HepG2 (cell line): ENCODE results near the gene ARHGAP4. TPM values are rescaled to one million over a fixed set of nuclear protein-coding genes. Genes with fewer than 3 reads are reported as not detected.

ENCODE experiments used
- BCLAF1 ChIP-seq: fragments of 450-650 bp; IDR thresholded peaks from 2 replicates; pipeline ENCODE4 v1.6.1; 2017; ENCODE audit warnings: mild to moderate bottlenecking
- CREBL2 ChIP-seq: sonication (generic); formaldehyde crosslinking; IDR thresholded peaks from 2 replicates; pipeline ENCODE4 v1.8.1; 2023; ENCODE audit warnings: missing genetic modification reagents, mild to moderate bottlenecking, borderline replicate concordance
- CSRNP1 ChIP-seq: sonication (generic); formaldehyde crosslinking; IDR thresholded peaks from 2 replicates; pipeline ENCODE4 v1.8.1; 2023; ENCODE audit warnings: mild to moderate bottlenecking, missing genetic modification reagents
- ELF4 ChIP-seq: sonication (generic); formaldehyde crosslinking; IDR thresholded peaks from 2 replicates; pipeline ENCODE4 v1.5.0; 2020; ENCODE audit warnings: missing genetic modification reagents, mild to moderate bottlenecking, moderate library complexity, borderline replicate concordance
- KDM4B ChIP-seq: sonication (generic); formaldehyde crosslinking; IDR thresholded peaks from 2 replicates; pipeline ENCODE4 v1.4.0; 2020; ENCODE audit warnings: missing genetic modification reagents
- MTA3 ChIP-seq: sonication (generic); formaldehyde crosslinking; IDR thresholded peaks from 2 replicates; pipeline ENCODE4 v1.4.0; 2020; ENCODE audit warnings: missing genetic modification reagents
- NFYC ChIP-seq: IDR thresholded peaks from 2 replicates; pipeline ENCODE4 v1.6.1; 2016; ENCODE audit warnings: missing genetic modification reagents, missing compliant biosample characterization
- PRMT3 ChIP-seq: sonication (generic); formaldehyde crosslinking; IDR thresholded peaks from 2 replicates; pipeline ENCODE4 v1.8.1; 2022; ENCODE audit warnings: low read depth, mild to moderate bottlenecking, moderate library complexity, missing genetic modification reagents, borderline replicate concordance
- RORA ChIP-seq: sonication (generic); formaldehyde crosslinking; IDR thresholded peaks from 2 replicates; pipeline ENCODE4 v1.5.0; 2020; ENCODE audit warnings: mild to moderate bottlenecking, missing genetic modification reagents, moderate library complexity
- TEF ChIP-seq: sonication (generic); formaldehyde crosslinking; IDR thresholded peaks from 2 replicates; pipeline ENCODE4 v1.5.0; 2020; ENCODE audit warnings: missing genetic modification reagents
- TMF1 ChIP-seq: sonication (generic); formaldehyde crosslinking; IDR thresholded peaks from 2 replicates; pipeline ENCODE4 v1.8.1; 2022; ENCODE audit warnings: low read depth, missing genetic modification reagents
- ZHX1 ChIP-seq: sonication (generic); formaldehyde crosslinking; IDR thresholded peaks from 2 replicates; pipeline ENCODE4 v1.8.1; 2022; ENCODE audit warnings: low read depth, mild to moderate bottlenecking, missing genetic modification reagents
- ZNF280B ChIP-seq: sonication (generic); formaldehyde crosslinking; IDR thresholded peaks from 2 replicates; pipeline ENCODE4 v1.5.0; 2020; ENCODE audit warnings: missing genetic modification reagents, mild to moderate bottlenecking, borderline replicate concordance
- ZNF567 ChIP-seq: sonication (generic); formaldehyde crosslinking; IDR thresholded peaks from 2 replicates; pipeline ENCODE4 v1.8.1; 2023; ENCODE audit warnings: mild to moderate bottlenecking, missing genetic modification reagents, borderline replicate concordance
- ZNF569 ChIP-seq: sonication (generic); formaldehyde crosslinking; IDR thresholded peaks from 2 replicates; pipeline ENCODE4 v1.5.0; 2020; ENCODE audit warnings: mild to moderate bottlenecking, missing genetic modification reagents, moderate library complexity, borderline replicate concordance
- ZSCAN29 ChIP-seq: sonication (generic); formaldehyde crosslinking; conservative IDR thresholded peaks from 2 replicates; pipeline ENCODE4 v1.4.0; 2020; ENCODE audit warnings: mild to moderate bottlenecking, missing genetic modification reagents
- polyA plus RNA-seq, 8 experiments: library from polyadenylated mRNA; depleted of rRNA in 3 of 8; stranded (reverse) in 7 of 8; unstranded in 1 of 8; fragments of >200 nt; fragmentation: Illumina TruSeq in 4 of 8; extraction: Trizol in 4 of 8; gene quantifications; 2 replicates each; pipeline versions ENCODE4 v1.2.1 to v1.2.3, GENCODE V29; 2011 to 2016; ENCODE audit warnings: low read depth in 4 of 8, missing spikeins in 1 of 8, mixed read lengths in 1 of 8; ENCODE audit not compliant: insufficient read depth in 1 of 8
- total RNA-seq, 5 experiments: library from RNA; depleted of rRNA; stranded (reverse); fragments of >200 nt; fragmentation: Illumina TruSeq; extraction: Trizol; gene quantifications; 2 replicates each; pipeline ENCODE4 v1.2.3, GENCODE V29; 2016; ENCODE audit warnings: low read depth in 1 of 5

The ARHGAP4 gene
- total and polyA plus RNA-seq, 2 of the 13 experiments (the other 11 are each of a cell fraction or from before 2014, with no cell fraction given): 0.57 to 0.64 TPM

- TF ChIP-seq TEF (CRISPR knock-in tag): peak; percentile 99
- peak; percentile 95 for TF ChIP-seq MTA3 (CRISPR knock-in tag)
- TF ChIP-seq TMF1 (CRISPR knock-in tag): peak; percentile 100
- TF ChIP-seq RORA (CRISPR knock-in tag): peak; percentile 93
- peak; percentile 100 for TF ChIP-seq ZNF280B (CRISPR knock-in tag)
- peak; percentile 62 for TF ChIP-seq NFYC (CRISPR knock-in tag)
- TF ChIP-seq KDM4B (CRISPR knock-in tag): peak; percentile 100
- peak; percentile 86; the same call in 1 of the 2 replicates for TF ChIP-seq ZNF569 (CRISPR knock-in tag)
- TF ChIP-seq ZNF567 (CRISPR knock-in tag): peak; percentile 99
- TF ChIP-seq ZSCAN29 (CRISPR knock-in tag): peak; percentile 84; the same call in 1 of the 2 replicates
- peak; percentile 99 for TF ChIP-seq CSRNP1 (CRISPR knock-in tag)
- peak; percentile 99 for TF ChIP-seq PRMT3 (CRISPR knock-in tag)
- no peak for TF ChIP-seq BCLAF1
- peak; percentile 99 for TF ChIP-seq CREBL2 (CRISPR knock-in tag)
- TF ChIP-seq ZHX1: peak; percentile 98
- peak; percentile 93 for TF ChIP-seq ELF4 (CRISPR knock-in tag)
Measured at GRCh38 chrX:153875391-153876111, 50.5 kb downstream of the ARHGAP4 start (continued).
